GM12801 (cell line): Measurements from ENCODE around the gene MSMP.

ENCODE experiments used
- TF ChIP-seq, protein P1 (sequence below): IDR thresholded peaks from one replicate; pipeline ENCODE4 v1.5.1; 2011; ENCODE audit warnings: control low read depth; ENCODE audit not compliant: insufficient read length; ENCODE audit errors: extremely low read depth

Gene MSMP

DNA sequence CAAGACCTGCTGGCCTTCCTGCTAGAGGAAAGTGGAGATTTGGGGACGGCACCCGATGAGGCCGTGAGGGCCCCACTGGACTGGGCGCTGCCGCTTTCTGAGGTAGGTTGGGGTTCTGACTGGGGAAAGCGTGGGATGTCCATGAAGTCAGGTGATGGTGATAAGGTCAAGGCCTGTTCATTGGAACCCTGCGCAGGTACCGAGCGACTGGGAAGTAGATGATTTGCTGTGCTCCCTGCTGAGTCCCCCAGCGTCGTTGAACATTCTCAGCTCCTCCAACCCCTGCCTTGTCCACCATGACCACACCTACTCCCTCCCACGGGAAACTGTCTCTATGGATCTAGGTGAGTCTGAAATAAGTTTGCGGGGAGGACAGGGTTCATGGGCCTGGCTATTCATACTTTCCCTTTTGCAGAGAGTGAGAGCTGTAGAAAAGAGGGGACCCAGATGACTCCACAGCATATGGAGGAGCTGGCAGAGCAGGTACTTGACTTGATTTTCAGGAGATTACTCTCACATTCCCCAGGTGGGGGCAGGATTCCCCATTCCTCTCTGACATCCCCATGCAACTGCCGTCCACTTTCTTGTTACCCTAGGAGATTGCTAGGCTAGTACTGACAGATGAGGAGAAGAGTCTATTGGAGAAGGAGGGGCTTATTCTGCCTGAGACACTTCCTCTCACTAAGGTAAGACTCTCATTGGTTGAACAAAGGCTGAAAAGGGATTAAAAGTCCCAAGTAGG, 21.1 kb downstream of the MSMP start:
- TF ChIP-seq, protein P1, sequence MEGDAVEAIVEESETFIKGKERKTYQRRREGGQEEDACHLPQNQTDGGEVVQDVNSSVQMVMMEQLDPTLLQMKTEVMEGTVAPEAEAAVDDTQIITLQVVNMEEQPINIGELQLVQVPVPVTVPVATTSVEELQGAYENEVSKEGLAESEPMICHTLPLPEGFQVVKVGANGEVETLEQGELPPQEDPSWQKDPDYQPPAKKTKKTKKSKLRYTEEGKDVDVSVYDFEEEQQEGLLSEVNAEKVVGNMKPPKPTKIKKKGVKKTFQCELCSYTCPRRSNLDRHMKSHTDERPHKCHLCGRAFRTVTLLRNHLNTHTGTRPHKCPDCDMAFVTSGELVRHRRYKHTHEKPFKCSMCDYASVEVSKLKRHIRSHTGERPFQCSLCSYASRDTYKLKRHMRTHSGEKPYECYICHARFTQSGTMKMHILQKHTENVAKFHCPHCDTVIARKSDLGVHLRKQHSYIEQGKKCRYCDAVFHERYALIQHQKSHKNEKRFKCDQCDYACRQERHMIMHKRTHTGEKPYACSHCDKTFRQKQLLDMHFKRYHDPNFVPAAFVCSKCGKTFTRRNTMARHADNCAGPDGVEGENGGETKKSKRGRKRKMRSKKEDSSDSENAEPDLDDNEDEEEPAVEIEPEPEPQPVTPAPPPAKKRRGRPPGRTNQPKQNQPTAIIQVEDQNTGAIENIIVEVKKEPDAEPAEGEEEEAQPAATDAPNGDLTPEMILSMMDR = no peak

- TF ChIP-seq, protein P1 = no peak
These were observed 21.8 kb downstream of the MSMP start, which contains the start of the genes CREB3 and TLN1 for GRCh38 chr9:35732185-35732799. Gene CREB3 (plus strand): TSS chr9:35732666. CDS start chr9:35732773, 107 bp downstream. Gene TLN1 (minus strand): TSS chr9:35732195. CDS start chr9:35725694, 6,501 bp downstream.

DNA sequence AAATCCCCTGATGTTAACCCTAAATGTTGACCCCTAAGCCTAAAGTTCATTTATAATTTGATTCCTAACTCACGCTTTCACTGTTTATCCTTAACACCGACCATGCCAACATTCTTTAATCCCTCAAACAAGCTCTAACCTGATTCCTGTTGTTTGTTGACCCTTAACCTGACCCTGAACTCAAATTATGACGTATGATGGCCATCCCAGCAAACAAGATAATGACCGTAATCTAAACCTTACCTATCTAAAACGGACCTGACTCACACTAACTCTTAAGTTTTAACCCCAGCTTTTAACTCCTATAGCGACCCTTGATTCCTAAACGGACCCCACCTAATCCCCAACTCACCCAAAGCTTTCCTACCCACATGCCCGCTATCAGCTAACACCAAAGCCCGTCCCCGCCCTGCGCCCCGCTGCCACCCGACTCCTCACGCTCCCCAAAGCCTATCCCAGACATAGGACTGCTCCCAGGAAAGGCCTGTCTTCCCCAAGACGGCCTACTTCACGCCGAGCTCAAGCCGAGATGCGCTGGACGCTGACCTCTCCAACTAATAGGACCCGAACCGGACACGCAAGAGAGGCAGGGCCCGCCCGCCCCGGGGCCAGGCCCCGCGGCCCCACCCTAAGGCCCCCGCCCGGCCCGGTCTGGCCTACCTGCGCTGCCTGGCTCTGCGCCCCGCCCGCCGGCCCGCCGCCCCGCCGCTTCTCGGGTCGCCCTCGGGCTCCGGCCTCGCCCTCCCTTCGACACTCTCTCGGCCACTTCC, 22.5 kb downstream of the MSMP start:
- TF ChIP-seq, protein P1 = no peak

DNA sequence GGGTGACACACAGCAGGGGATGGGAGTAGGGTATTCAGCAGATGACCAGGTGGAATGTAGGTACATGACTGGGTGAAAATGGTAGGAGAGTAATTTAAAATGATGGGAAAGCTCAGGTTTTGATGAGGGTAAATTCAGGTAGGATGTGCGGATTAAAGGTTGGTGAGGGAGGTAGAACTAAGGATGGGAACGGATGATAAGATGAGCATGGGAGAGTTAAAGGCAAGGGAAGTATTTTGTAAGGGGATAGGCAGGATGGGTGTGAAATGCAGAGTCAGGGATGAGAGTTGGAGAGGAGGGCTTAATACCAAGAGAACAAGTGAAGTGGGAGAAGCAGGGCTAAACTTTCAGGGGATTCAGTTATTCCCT, 23.6 kb downstream of the MSMP start:
- TF ChIP-seq, protein P1 = no peak

- TF ChIP-seq, protein P1 = no peak
These were observed 24.2 kb downstream of the MSMP start for GRCh38 chr9:35729700-35730485.

DNA sequence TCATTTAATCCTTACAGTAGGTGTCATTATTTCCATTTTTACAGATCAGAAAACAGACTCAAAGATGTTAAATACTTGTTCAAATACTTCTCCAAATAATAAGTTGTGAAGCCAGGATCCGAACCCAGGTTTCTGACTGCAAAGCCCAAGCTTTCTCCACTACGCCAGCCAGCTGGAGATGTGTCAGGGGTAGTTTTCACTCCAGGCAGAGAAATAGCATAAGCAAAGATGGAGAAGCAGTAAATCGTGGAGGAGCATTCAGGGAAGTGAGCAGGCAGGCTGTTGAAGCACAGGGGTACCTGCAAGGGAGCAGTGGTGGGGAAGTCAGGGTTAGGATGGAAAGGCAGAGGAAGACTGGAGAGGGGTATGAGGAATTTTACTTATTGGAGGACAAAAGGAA, 25.0 kb downstream of the MSMP start:
- TF ChIP-seq, protein P1 = no peak
